ENCODE data around the gene TOMM20L.

The TOMM20L gene

GRCh38 chr14:58427281-58428117 lies 31.8 kb downstream of the TOMM20L start, which contains the start of the genes KIAA0586 and TIMM9 (continued):
- TF ChIP-seq REST (tag by site-specific recombination; IDR thresholded peaks at IDR 0.05) (no peak), ZFHX2 (tag by site-specific recombination; conservative IDR thresholded peaks at IDR 0.05) (peak; percentile 85), ZNF16 (tag by site-specific recombination; IDR thresholded peaks at IDR 0.05; ENCODE audit: low read depth) (no peak), ZNF114 (tag by site-specific recombination; IDR thresholded peaks at IDR 0.05) (no peak), ZNF202 (tag by site-specific recombination; IDR thresholded peaks at IDR 0.05; ENCODE audit: borderline replicate concordance) (no peak), ZNF677 (tag by site-specific recombination; IDR thresholded peaks at IDR 0.05) (no peak), ZNF175 (tag by site-specific recombination; IDR thresholded peaks at IDR 0.05) (no peak), KLF1 (tag by site-specific recombination; IDR thresholded peaks at IDR 0.05) (no peak), PRDM4 (tag by site-specific recombination; IDR thresholded peaks at IDR 0.05) (no peak), ZNF501 (tag by site-specific recombination; IDR thresholded peaks at IDR 0.05) (no peak; the same call in 1 of the 2 replicates), ZNF654 (tag by site-specific recombination; IDR thresholded peaks at IDR 0.05; ENCODE audit: low read depth) (no peak), ZNF785 (tag by site-specific recombination; IDR thresholded peaks at IDR 0.05) (no peak), ZBTB1 (tag by site-specific recombination; IDR thresholded peaks at IDR 0.05) (peak; percentile 90; the same call in 1 of the 2 replicates), GLI2 (tag by site-specific recombination; IDR thresholded peaks at IDR 0.05; ENCODE audit: borderline replicate concordance, low read depth) (no peak), ZNF558 (tag by site-specific recombination; IDR thresholded peaks at IDR 0.05) (0 out of 2 replicates have a peak, but pooled peaks have one; percentile 24)
- TF ChIP-seq, protein P1, sequence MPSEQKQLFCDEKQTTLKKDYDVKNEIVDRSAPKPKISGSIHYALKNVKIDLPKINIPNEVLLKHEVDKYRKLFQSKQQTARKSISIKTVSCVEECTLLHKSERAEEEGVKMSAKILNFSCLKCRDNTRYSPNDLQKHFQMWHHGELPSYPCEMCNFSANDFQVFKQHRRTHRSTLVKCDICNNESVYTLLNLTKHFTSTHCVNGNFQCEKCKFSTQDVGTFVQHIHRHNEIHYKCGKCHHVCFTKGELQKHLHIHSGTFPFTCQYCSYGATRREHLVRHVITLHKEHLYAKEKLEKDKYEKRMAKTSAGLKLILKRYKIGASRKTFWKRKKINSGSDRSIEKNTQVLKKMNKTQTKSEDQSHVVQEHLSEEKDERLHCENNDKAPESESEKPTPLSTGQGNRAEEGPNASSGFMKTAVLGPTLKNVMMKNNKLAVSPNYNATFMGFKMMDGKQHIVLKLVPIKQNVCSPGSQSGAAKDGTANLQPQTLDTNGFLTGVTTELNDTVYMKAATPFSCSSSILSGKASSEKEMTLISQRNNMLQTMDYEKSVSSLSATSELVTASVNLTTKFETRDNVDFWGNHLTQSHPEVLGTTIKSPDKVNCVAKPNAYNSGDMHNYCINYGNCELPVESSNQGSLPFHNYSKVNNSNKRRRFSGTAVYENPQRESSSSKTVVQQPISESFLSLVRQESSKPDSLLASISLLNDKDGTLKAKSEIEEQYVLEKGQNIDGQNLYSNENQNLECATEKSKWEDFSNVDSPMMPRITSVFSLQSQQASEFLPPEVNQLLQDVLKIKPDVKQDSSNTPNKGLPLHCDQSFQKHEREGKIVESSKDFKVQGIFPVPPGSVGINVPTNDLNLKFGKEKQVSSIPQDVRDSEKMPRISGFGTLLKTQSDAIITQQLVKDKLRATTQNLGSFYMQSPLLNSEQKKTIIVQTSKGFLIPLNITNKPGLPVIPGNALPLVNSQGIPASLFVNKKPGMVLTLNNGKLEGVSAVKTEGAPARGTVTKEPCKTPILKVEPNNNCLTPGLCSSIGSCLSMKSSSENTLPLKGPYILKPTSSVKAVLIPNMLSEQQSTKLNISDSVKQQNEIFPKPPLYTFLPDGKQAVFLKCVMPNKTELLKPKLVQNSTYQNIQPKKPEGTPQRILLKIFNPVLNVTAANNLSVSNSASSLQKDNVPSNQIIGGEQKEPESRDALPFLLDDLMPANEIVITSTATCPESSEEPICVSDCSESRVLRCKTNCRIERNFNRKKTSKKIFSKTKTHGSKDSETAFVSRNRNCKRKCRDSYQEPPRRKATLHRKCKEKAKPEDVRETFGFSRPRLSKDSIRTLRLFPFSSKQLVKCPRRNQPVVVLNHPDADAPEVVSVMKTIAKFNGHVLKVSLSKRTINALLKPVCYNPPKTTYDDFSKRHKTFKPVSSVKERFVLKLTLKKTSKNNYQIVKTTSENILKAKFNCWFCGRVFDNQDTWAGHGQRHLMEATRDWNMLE (tag by site-specific recombination; conservative IDR thresholded peaks at IDR 0.05; ENCODE audit: low read depth) = peak; percentile 63; the same call in 1 of the 2 replicates
- TF ChIP-seq, protein P2, sequence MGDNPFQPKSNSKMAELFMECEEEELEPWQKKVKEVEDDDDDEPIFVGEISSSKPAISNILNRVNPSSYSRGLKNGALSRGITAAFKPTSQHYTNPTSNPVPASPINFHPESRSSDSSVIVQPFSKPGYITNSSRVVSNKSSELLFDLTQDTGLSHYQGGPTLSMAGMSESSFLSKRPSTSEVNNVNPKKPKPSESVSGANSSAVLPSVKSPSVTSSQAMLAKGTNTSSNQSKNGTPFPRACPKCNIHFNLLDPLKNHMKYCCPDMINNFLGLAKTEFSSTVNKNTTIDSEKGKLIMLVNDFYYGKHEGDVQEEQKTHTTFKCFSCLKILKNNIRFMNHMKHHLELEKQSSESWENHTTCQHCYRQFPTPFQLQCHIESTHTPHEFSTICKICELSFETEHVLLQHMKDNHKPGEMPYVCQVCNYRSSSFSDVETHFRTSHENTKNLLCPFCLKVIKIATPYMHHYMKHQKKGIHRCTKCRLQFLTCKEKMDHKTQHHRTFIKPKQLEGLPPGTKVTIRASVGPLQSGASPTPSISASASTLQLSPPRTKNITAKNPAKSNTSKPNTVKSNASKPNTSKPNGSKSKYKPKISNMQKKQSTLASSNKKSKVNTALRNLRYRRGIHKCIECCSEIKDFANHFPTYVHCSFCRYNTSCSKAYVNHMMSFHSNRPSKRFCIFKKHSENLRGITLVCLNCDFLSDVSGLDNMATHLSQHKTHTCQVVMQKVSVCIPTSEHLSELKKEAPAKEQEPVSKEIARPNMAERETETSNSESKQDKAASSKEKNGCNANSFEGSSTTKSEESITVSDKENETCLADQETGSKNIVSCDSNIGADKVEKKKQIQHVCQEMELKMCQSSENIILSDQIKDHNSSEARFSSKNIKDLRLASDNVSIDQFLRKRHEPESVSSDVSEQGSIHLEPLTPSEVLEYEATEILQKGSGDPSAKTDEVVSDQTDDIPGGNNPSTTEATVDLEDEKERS (tag by site-specific recombination; IDR thresholded peaks at IDR 0.05) = no peak
- TF ChIP-seq, protein P3, sequence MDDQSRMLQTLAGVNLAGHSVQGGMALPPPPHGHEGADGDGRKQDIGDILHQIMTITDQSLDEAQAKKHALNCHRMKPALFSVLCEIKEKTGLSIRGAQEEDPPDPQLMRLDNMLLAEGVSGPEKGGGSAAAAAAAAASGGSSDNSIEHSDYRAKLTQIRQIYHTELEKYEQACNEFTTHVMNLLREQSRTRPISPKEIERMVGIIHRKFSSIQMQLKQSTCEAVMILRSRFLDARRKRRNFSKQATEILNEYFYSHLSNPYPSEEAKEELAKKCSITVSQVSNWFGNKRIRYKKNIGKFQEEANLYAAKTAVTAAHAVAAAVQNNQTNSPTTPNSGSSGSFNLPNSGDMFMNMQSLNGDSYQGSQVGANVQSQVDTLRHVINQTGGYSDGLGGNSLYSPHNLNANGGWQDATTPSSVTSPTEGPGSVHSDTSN (CRISPR knock-in tag; IDR thresholded peaks at IDR 0.05) = no peak
- TF ChIP-seq, protein P4, sequence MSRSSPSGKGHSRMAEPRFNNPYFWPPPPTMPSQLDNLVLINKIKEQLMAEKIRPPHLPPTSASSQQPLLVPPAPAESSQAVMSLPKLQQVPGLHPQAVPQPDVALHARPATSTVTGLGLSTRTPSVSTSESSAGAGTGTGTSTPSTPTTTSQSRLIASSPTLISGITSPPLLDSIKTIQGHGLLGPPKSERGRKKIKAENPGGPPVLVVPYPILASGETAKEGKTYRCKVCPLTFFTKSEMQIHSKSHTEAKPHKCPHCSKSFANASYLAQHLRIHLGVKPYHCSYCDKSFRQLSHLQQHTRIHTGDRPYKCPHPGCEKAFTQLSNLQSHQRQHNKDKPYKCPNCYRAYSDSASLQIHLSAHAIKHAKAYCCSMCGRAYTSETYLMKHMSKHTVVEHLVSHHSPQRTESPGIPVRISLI (tag by site-specific recombination; IDR thresholded peaks at IDR 0.05) = no peak
